ENCODE results near the gene LRRC1.

LRRC1 gene

GRCh38 chr6:53814353-53814752, 19.5 kb downstream of the LRRC1 start:
- no peak for DNase-seq (ENCODE audit: low read depth in 2 of 3, low spot score in 1 of 3)

GRCh38 chr6:53815381-53816119, 20.7 kb downstream of the LRRC1 start:
- DNase-seq (ENCODE audit: low read depth in 2 of 3, low spot score in 1 of 3): no peak

- no peak for DNase-seq (ENCODE audit: low read depth in 2 of 3, low spot score in 1 of 3)
Measured at GRCh38 chr6:53818858-53819609, 24.2 kb downstream of the LRRC1 start.

- no peak for DNase-seq (ENCODE audit: low read depth in 2 of 3, low spot score in 1 of 3)
Measured at GRCh38 chr6:53822401-53823125, 27.8 kb downstream of the LRRC1 start.

GRCh38 chr6:53824714-53825113, 29.9 kb downstream of the LRRC1 start:
- DNase-seq (ENCODE audit: low read depth in 2 of 3, low spot score in 1 of 3): no peak

GRCh38 chr6:53825532-53826321, 30.9 kb downstream of the LRRC1 start:
- no peak for DNase-seq (ENCODE audit: low read depth in 2 of 3, low spot score in 1 of 3)

GRCh38 chr6:53827531-53827930, 32.7 kb downstream of the LRRC1 start:
- DNase-seq (ENCODE audit: low read depth in 2 of 3, low spot score in 1 of 3): no peak

- DNase-seq (ENCODE audit: low read depth in 2 of 3, low spot score in 1 of 3): no peak
Measured at GRCh38 chr6:53828215-53828614, 33.4 kb downstream of the LRRC1 start.

- no peak for DNase-seq (ENCODE audit: low read depth in 2 of 3, low spot score in 1 of 3)
Measured at GRCh38 chr6:53828966-53829697, 34.3 kb downstream of the LRRC1 start.

- no peak for DNase-seq (ENCODE audit: low read depth in 2 of 3, low spot score in 1 of 3)
Measured at GRCh38 chr6:53829698-53830221, 35.0 kb downstream of the LRRC1 start.

- DNase-seq (ENCODE audit: low read depth in 2 of 3, low spot score in 1 of 3): no peak
Measured at GRCh38 chr6:53830366-53830765, 35.6 kb downstream of the LRRC1 start.

GRCh38 chr6:53831081-53831869, 36.5 kb downstream of the LRRC1 start:
- DNase-seq (ENCODE audit: low read depth in 2 of 3, low spot score in 1 of 3): no peak

GRCh38 chr6:53831936-53832660, 37.3 kb downstream of the LRRC1 start:
- no peak for DNase-seq (ENCODE audit: low read depth in 2 of 3, low spot score in 1 of 3)

- no peak for DNase-seq (ENCODE audit: low read depth in 2 of 3, low spot score in 1 of 3)
Measured at GRCh38 chr6:53833155-53833554, 38.4 kb downstream of the LRRC1 start.

GRCh38 chr6:53834132-53834531, 39.3 kb downstream of the LRRC1 start:
- DNase-seq (ENCODE audit: low read depth in 2 of 3, low spot score in 1 of 3): no peak

- DNase-seq (ENCODE audit: low read depth in 2 of 3, low spot score in 1 of 3): no peak
Measured at GRCh38 chr6:53837865-53838769, 43.3 kb downstream of the LRRC1 start.

- DNase-seq (ENCODE audit: low read depth in 2 of 3, low spot score in 1 of 3): no peak
Measured at GRCh38 chr6:53840027-53840426, 45.2 kb downstream of the LRRC1 start.

All from stimulated activated CD4-positive, alpha-beta T cell treated with anti-CD3 and anti-CD28 coated beads, Interleukin-12 subunit alpha, Interleukin-12 subunit beta, amount 100 ng/mL, for 48 hours (primary cell).